GM19099 (cell line): ENCODE results near the gene PKN2.

Experiments
- POLR2A ChIP-seq: IDR thresholded peaks from 3 replicates; pipeline ENCODE4 v1.6.1; 2011; ENCODE audit warnings: low read depth; ENCODE audit not compliant: insufficient read length; ENCODE audit errors: extremely low read depth

Gene PKN2

DNA sequence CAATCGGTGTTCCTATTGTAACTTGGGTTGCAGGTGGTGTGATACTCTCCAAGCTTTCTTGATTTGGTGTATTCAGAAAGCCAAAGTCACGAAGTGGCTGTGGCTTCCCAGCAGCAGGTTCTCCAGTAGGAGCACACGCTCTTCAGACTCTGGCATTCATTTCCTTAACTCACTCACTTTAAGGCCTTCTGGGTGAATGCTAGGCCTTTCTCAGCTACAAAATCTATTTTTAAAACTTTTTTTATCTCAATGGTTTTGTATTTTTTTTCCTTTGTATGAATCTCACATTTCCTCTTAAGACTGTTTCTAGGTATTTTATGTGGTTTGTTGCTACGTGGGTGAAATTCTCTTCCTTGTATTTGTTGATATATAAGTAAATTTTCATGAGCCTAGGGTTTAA is 22.9 kb upstream of the PKN2 start:
- TF ChIP-seq POLR2A = no peak

DNA sequence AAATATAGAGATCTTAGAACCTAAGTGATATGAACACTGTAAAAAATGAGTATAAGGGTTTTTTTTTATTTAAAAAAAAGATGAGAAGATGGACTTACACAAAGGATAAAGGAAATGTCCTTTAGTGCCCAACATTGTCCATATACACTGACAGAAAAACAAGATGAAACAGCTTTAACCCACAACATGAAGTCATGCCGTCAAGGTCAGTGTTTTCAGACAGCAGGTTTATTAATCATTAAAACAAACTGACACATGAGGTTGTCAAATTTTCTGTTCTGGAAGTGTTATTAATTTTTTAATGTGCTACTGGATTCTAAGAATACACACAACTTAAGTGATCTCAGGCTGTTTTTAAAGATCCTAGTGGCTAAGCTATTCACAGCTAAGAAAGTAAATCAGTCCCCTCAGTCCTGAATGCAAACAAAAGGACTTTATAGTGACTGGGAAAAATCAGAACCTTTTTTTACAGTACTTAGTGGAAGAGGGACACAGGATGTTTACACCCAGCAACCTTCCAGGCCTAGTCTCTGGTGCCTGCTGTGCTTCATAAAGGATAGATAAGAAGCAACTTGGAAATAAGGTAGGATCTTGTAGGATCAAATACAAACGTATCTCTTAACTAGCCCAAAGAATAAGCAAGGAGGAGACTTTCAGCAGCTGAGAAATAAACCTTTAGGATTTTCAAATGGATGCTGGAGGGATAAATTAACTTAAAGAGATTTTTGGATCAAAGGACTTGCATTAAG is 21.9 kb upstream of the PKN2 start:
- TF ChIP-seq POLR2A = no peak

DNA sequence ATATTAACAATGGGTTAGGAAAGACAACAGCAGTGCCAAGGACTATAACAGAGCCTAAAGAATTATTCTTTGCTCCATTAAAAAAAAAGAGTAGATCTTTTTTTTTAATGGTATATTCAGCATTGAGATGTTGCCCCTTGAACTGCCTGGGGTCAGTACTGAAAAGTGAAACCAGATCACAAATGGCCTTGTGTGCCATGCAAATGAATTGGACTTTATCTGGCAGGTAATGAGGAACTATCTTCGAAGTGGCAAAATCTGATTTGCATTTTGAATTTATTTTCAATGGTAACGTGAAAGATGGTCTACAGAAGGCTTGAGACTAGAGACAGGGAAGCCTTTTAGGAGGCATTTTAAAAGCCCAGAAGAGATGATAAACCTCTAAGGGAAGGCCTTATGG is 21.4 kb upstream of the PKN2 start:
- peak; percentile 17 for TF ChIP-seq POLR2A

GRCh38 chr1:88668405-88668804 is 15.7 kb upstream of the PKN2 start:
- TF ChIP-seq POLR2A = no peak

DNA sequence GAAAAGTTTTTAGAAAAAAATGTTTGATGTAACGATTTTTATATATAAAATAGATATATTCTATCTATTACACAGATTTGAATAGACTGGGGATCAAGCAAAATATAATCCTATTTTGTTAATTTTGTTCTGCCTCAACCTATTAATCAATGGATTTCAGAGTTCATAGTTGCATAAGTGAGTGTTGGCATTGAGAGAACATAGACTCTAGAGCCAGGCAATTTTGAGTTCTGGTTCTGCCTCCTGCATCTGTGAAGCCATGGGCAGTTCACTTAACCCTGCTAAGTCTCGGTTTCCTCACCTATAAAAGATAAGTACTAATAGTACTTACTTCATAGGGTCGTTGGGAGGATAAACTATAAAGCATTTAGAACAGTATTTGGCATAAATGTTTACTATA is 13.6 kb upstream of the PKN2 start:
- TF ChIP-seq POLR2A = no peak

DNA sequence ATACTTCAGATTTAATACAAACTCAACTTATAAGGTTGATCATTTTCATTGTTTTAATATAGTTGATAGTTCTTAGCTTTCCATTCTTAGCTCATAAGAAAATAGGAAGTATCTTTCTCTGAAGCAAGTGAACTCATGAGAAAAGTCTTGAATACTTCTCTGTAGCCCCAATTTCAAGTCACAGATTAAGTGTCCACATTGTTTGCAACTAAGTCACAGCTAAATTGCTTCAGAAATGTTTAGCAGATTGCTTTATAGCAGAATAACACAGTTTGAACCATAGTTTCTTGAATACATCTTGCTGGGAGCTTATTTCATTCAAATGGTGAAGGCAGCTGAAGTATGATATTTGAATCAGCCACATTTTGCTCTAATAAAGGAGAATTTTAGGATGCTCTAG is 10.6 kb upstream of the PKN2 start:
- TF ChIP-seq POLR2A = no peak

GRCh38 chr1:88678405-88678804 is 5.7 kb upstream of the PKN2 start:
- no peak for TF ChIP-seq POLR2A

DNA sequence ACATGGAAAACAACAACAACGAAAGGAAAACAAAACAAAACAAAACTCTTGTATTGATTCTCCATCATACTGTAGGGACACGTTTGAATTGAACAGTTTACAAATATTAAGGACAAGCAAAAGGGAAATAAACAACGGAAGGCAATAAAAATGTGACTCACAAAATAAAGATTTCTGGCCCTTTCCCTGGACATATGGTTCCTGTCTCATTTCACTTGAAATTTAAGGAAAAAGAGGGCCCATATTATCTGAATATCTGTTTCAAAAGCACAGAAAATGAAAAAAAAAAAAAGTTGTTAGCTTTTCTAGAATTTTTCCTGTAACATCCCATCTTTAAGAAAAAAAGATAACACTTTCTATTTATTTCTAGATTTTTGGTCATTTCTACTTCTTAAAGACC is 3.6 kb upstream of the PKN2 start:
- no peak for TF ChIP-seq POLR2A

DNA sequence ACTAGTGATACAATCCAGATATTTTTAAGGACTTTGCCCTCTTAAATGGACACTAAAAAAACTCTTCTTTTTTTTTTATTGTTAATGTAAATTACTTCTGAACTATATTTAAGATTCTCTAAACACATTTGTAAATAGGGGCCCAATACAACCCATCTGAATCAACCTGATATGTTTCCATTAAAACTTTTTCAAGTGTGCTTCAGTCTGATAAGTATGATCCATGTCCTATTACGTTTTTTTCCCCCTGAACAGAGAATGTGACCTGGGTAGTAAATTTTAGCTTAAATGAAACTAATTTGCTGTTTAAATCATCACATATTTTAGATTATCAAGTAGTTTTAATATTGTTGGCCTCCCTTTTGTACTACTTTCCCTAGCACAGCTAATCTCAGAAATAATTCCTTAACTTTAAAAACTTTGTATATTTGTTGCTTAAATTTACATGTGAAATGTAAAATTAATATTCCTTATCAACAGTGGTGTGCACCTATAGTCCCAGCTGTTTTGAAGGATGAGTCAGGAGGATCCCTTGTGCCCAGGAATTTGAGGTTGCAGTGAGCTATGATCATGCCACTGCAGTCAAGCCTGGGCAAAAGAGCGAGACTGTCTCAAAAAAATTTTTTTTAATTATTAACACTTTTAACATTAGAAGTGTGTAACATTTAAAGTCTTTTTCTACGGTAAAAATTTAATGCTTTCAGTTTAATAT is 3.0 kb upstream of the PKN2 start:
- TF ChIP-seq POLR2A = no peak

DNA sequence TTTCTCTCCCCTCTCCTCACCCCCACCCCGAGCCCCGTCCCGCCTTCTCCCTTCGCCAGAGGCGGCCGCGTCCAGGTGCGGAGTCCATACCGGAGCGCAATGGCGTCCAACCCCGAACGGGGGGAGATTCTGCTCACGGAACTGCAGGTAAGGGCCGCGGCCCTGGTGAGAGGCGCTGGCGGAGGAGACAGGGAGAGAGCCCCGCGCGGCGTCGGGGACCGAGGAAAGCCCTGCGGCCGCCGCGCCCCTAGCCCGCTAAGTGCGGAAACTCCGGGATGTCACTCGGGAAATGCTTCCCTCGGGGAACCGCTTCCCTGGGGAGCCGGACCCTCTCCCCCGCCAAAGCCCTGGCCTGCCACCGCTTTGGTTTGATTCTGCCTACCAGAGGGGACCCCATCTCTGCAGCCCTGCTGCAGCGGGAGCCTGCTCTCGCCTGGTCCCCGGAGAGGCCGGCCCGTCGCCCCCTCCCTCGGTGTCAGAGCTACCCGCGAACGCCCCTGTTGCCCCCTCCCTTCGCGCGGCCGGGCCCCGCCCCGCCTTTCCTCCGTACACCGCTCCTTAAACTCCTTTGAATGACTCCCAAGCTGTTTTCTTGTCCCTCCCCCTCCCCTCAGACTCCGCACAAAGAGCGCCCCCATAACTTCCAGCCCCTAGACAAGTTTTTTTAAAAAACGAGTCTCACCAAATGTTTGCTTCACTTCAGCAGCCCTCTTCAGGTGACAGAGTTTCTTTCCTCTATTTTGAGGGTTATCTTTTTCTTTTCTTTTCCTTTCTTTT is 597 bp downstream of the PKN2 start:
- TF ChIP-seq POLR2A = no peak

GRCh38 chr1:88685259-88685620 is 1.2 kb downstream of the PKN2 start:
- no peak for TF ChIP-seq POLR2A

- no peak for TF ChIP-seq POLR2A
Observed at GRCh38 chr1:88691540-88691939, 7.5 kb downstream of the PKN2 start.

GRCh38 chr1:88695781-88696180 is 11.7 kb downstream of the PKN2 start:
- TF ChIP-seq POLR2A = no peak

DNA sequence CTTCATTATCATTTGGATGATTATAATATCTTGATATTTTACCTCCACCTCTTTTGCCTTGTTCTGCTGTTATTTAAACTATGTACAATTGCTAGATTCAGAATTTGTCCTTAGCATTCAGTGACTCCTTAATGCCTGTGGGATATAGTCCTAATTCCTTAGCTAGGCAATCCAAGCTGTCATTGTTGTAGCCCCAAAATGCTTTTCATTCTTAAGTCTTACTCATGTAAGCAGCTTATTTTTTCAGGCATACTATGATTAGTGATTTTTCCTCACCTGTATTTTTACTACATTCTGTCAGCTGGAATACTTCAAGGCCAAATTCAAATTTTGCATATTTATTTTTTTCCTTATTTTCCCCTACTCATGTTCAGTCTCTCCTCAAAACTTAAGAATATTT is 13.4 kb downstream of the PKN2 start:
- TF ChIP-seq POLR2A = no peak

GRCh38 chr1:88698140-88698539 is 14.1 kb downstream of the PKN2 start:
- no peak for TF ChIP-seq POLR2A

DNA sequence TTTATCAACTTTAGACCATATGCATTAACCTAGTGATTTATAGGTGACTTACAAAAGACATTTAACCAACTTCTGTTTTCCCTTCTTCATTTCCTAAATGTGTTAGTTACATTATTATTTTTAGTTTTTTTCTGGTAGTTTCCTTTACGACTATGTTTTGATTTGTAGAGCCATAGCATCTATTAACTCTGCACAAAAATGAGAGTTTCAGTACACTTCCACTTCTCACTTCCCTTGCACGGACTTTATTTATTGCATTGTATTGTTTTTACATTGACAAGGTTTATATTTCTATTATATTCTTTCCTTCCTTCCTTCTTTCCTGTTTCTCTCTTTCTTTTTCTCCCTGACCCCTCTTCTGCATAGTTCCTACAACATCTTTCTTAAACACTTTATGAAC is 14.7 kb downstream of the PKN2 start:
- TF ChIP-seq POLR2A = no peak
